IMR-90 (cell line): ENCODE data around the gene RIPK3. TPM values are rescaled to one million over a fixed set of nuclear protein-coding genes. Genes with fewer than 3 reads are reported as not detected.

Source experiments
- ATAC-seq: fragments of 200-7000 bp; cut with Tn5 transposase; 2 replicates; pipeline ENCODE4 v1.9.1; 2020; ENCODE audit warnings: low read depth, mild to moderate bottlenecking, moderate library complexity
- BruUV-seq: library from RNA; stranded (reverse); fragments of 400-500 nt; replicated peaks from 2 replicates; lab custom pipeline; 2021; lab: Mats Ljungman, UMichigan
- CTCF ChIA-PET: fragments of 300-600 bp; formaldehyde crosslinking; extraction: SDS; loops from one replicate; lab custom pipeline; 2021; ENCODE audit warnings: antibody characterized with exemption; lab: Yijun Ruan, JAX
- POLR2A ChIA-PET: fragments of 300-600 bp; sonication (Branson Sonifier 250); formaldehyde crosslinking; loops from one replicate; lab custom pipeline; 2022; ENCODE audit warnings: antibody characterized with exemption; ENCODE audit not compliant: unreplicated experiment; lab: Charles Lee
- DNase-seq: peaks from one replicate; pipeline ENCODE4 v3.0.0; 2013
- H2AFZ ChIP-seq: replicated peaks from 2 replicates; pipeline ENCODE3; 2013; ENCODE audit warnings: low read length, mild to moderate bottlenecking; ENCODE audit not compliant: poor library complexity
- H2AK5ac ChIP-seq: 2 replicates; pipeline ENCODE4 v1.6.1; 2013; ENCODE audit warnings: low read depth, low read length, inconsistent platforms
- H2AK9ac ChIP-seq: replicated peaks from 2 replicates; pipeline ENCODE3; 2013; ENCODE audit warnings: mild to moderate bottlenecking, low read depth, low read length, moderate library complexity; ENCODE audit not compliant: poor library complexity
- H2BK120ac ChIP-seq: 2 replicates; pipeline ENCODE4 v1.6.1; 2013; ENCODE audit warnings: low read depth, low read length, inconsistent platforms
- H2BK15ac ChIP-seq: 3 replicates; pipeline ENCODE4 v1.6.1; 2013; ENCODE audit warnings: low read depth, low read length, inconsistent platforms
- H2BK20ac ChIP-seq: 2 replicates; pipeline ENCODE4 v1.6.1; 2013; ENCODE audit warnings: low read depth, mild to moderate bottlenecking, inconsistent platforms, low read length, moderate library complexity
- H2BK5ac ChIP-seq: 2 replicates; pipeline ENCODE4 v1.6.1; 2013; ENCODE audit warnings: mild to moderate bottlenecking, low read depth, low read length, inconsistent platforms; ENCODE audit not compliant: poor library complexity, severe bottlenecking
- H3K14ac ChIP-seq: replicated peaks from 2 replicates; pipeline ENCODE4 v1.6.1; 2013; ENCODE audit warnings: low read depth, low read length, inconsistent platforms
- H3K18ac ChIP-seq: 2 replicates; pipeline ENCODE4 v1.6.1; 2013; ENCODE audit warnings: low read depth, low read length, control low read depth
- H3K23ac ChIP-seq: 2 replicates; pipeline ENCODE4 v1.6.1; 2013; ENCODE audit warnings: low read depth, low read length, inconsistent platforms
- H3K27ac ChIP-seq: 2 replicates; pipeline ENCODE4 v1.5.1; 2013; ENCODE audit warnings: mild to moderate bottlenecking, control low read depth, low read length; ENCODE audit not compliant: insufficient read depth
- H3K27me3 ChIP-seq: 2 replicates; pipeline ENCODE4 v1.6.1; 2013; ENCODE audit warnings: low read length; ENCODE audit not compliant: control insufficient read depth, insufficient read depth
- H3K36me3 ChIP-seq: 2 replicates; pipeline ENCODE4 v1.6.1; 2013; ENCODE audit warnings: low read length, mixed read lengths; ENCODE audit not compliant: control insufficient read depth, insufficient read depth
- H3K4ac ChIP-seq: 2 replicates; pipeline ENCODE4 v1.6.1; 2013; ENCODE audit warnings: low read depth, low read length, inconsistent platforms
- H3K4me1 ChIP-seq: 2 replicates; pipeline ENCODE4 v1.6.1; 2013; ENCODE audit warnings: low read length, mixed read lengths; ENCODE audit not compliant: control insufficient read depth, insufficient read depth
- H3K4me2 ChIP-seq: 2 replicates; pipeline ENCODE4 v1.6.1; 2013; ENCODE audit warnings: low read depth, mild to moderate bottlenecking, control low read depth, low read length, moderate library complexity
- H3K4me3 ChIP-seq: 2 replicates; pipeline ENCODE4 v1.5.1; 2013; ENCODE audit warnings: low read depth, mild to moderate bottlenecking, control low read depth, low read length, moderate library complexity; ENCODE audit not compliant: insufficient read depth
- H3K56ac ChIP-seq: 2 replicates; pipeline ENCODE4 v1.6.1; 2013; ENCODE audit warnings: low read length, inconsistent platforms; ENCODE audit not compliant: insufficient read depth; ENCODE audit errors: extremely low read depth
- H3K79me1 ChIP-seq, 2 experiments: 2 replicates each; pipeline ENCODE4 v1.6.1; 2013; ENCODE audit warnings: low read length in 2 of 2, inconsistent platforms in 1 of 2, low read depth in 1 of 2
- H3K9ac ChIP-seq: 2 replicates; pipeline ENCODE4 v1.6.1; 2013; ENCODE audit warnings: low read depth, low read length, control low read depth
- H3K9me1 ChIP-seq: 2 replicates; pipeline ENCODE4 v1.6.1; 2013; ENCODE audit warnings: low read length, inconsistent platforms; ENCODE audit not compliant: insufficient read depth
- H3K9me3 ChIP-seq: 2 replicates; pipeline ENCODE4 v1.6.1; 2013; ENCODE audit warnings: low read length; ENCODE audit not compliant: control insufficient read depth, insufficient read depth
- H4K20me1 ChIP-seq: 2 replicates; pipeline ENCODE4 v1.6.1; 2013; ENCODE audit warnings: low read length, inconsistent platforms; ENCODE audit not compliant: insufficient read depth
- H4K5ac ChIP-seq: 2 replicates; pipeline ENCODE4 v1.6.1; 2013; ENCODE audit warnings: mild to moderate bottlenecking, low read depth, low read length, control low read depth
- H4K8ac ChIP-seq, 2 experiments: 2 replicates each; pipeline ENCODE4 v1.6.1; 2013; ENCODE audit warnings: low read depth in 2 of 2, low read length in 2 of 2, control low read depth in 1 of 2, inconsistent platforms in 1 of 2
- H4K91ac ChIP-seq: 2 replicates; pipeline ENCODE4 v1.6.1; 2013; ENCODE audit warnings: low read depth, low read length, inconsistent platforms; ENCODE audit not compliant: insufficient read depth
- BHLHE40 ChIP-seq: fragments of 150-350 bp; IDR thresholded peaks from 2 replicates; pipeline ENCODE4 v1.6.1; 2016; ENCODE audit warnings: mild to moderate bottlenecking, low read depth, low read length
- CEBPB ChIP-seq: IDR thresholded peaks from 2 replicates; pipeline ENCODE4 v1.6.1; 2012; ENCODE audit warnings: low read depth, low read length, improper control_type of control experiment
- FOS ChIP-seq: fragments of 150-350 bp; IDR thresholded peaks from 2 replicates; pipeline ENCODE4 v1.6.1; 2016; ENCODE audit warnings: low read depth, low read length
- MAFK ChIP-seq: IDR thresholded peaks from 2 replicates; pipeline ENCODE4 v1.6.1; 2012; ENCODE audit warnings: low read depth, low read length, improper control_type of control experiment
- MAZ ChIP-seq: IDR thresholded peaks from 2 replicates; pipeline ENCODE4 v1.6.1; 2012; ENCODE audit warnings: low read depth, mild to moderate bottlenecking, low read length, improper control_type of control experiment, moderate library complexity, borderline replicate concordance
- MXI1 ChIP-seq: IDR thresholded peaks from 2 replicates; pipeline ENCODE4 v1.6.1; 2012; ENCODE audit warnings: low read depth, mild to moderate bottlenecking, low read length, moderate library complexity, borderline replicate concordance
- NFE2L2 ChIP-seq: fragments of 150-350 bp; IDR thresholded peaks from 2 replicates; pipeline ENCODE4 v1.6.1; 2016; ENCODE audit warnings: low read depth, mild to moderate bottlenecking, low read length
- POLR2A ChIP-seq: IDR thresholded peaks from 2 replicates; pipeline ENCODE4 v1.6.1; 2012; ENCODE audit warnings: mild to moderate bottlenecking, low read depth, low read length
- RAD21 ChIP-seq: IDR thresholded peaks from 2 replicates; pipeline ENCODE4 v1.6.1; 2012; ENCODE audit warnings: low read length, improper control_type of control experiment
- RCOR1 ChIP-seq: IDR thresholded peaks from 2 replicates; pipeline ENCODE4 v1.6.1; 2012; ENCODE audit warnings: mild to moderate bottlenecking, low read length, improper control_type of control experiment; ENCODE audit not compliant: insufficient replicate concordance
- RFX5 ChIP-seq: IDR thresholded peaks from 2 replicates; pipeline ENCODE4 v1.8.0; 2012; ENCODE audit warnings: low read depth, mild to moderate bottlenecking, low read length, moderate library complexity
- SMC3 ChIP-seq: fragments of 150-350 bp; IDR thresholded peaks from 2 replicates; pipeline ENCODE4 v1.6.1; 2016; ENCODE audit warnings: low read depth, mild to moderate bottlenecking, antibody characterized with exemption, low read length, moderate library complexity
- WGBS, 2 experiments: methylation state at CpG; one replicate each; pipeline versions ENCODE4 v1.1.5 to v1.1.7; 2013; ENCODE audit warnings: missing lambda C conversion rate in 2 of 2; ENCODE audit not compliant: insufficient read length in 1 of 2; ENCODE audit errors: extremely low coverage in 2 of 2; 5-methylcytosine and 5-hydroxymethylcytosine counted together
- dilution Hi-C: fragments of 300-500 bp; cut with HindIII; formaldehyde crosslinking; loops from one replicate; pipeline ENCODE4 v1.14.3; 2018; ENCODE audit warnings: low sequenced_read_pairs; ENCODE audit not compliant: unreplicated experiment
- in situ Hi-C: fragments of 300-500 bp; cut with MboI; formaldehyde crosslinking; loops from 3 replicates; pipeline ENCODE4 v1.14.3; 2019; ENCODE audit warnings: low sequenced_read_pairs, inconsistent platforms, mixed read lengths
- intact Hi-C: fragments of 100-400 bp; cut with micrococcal nuclease; formaldehyde crosslinking; loops from 2 replicates; pipeline ENCODE4 v1.10.0; 2022
- polyA plus RNA-seq, 3 experiments: library from polyadenylated mRNA; depleted of rRNA; stranded (reverse); fragments of >200 nt; gene quantifications; 2 replicates each; pipeline ENCODE4 v1.2.3, GENCODE V29; 2012; ENCODE audit warnings: low replicate concordance in 1 of 3
- total RNA-seq: library from RNA; depleted of rRNA; stranded (reverse); fragments of >200 nt; gene quantifications from 2 replicates; pipeline ENCODE4 v1.2.3, GENCODE V29; 2012
- TF ChIP-seq, protein P1 (sequence below): conservative IDR thresholded peaks from 2 replicates; pipeline ENCODE4 v1.5.1; 2012; ENCODE audit warnings: mild to moderate bottlenecking, low read depth, low read length, improper control_type of control experiment
- TF ChIP-seq, protein P2 (sequence below): fragments of 150-350 bp; IDR thresholded peaks from 2 replicates; pipeline ENCODE4 v1.6.1; 2016; ENCODE audit warnings: low read depth, mild to moderate bottlenecking, low read length, moderate library complexity, borderline replicate concordance

Gene RIPK3
- total and polyA plus RNA-seq, 2 of the 4 experiments (the other 2 are of a cell fraction), result 0.09 TPM; not detected in 1

DNA sequence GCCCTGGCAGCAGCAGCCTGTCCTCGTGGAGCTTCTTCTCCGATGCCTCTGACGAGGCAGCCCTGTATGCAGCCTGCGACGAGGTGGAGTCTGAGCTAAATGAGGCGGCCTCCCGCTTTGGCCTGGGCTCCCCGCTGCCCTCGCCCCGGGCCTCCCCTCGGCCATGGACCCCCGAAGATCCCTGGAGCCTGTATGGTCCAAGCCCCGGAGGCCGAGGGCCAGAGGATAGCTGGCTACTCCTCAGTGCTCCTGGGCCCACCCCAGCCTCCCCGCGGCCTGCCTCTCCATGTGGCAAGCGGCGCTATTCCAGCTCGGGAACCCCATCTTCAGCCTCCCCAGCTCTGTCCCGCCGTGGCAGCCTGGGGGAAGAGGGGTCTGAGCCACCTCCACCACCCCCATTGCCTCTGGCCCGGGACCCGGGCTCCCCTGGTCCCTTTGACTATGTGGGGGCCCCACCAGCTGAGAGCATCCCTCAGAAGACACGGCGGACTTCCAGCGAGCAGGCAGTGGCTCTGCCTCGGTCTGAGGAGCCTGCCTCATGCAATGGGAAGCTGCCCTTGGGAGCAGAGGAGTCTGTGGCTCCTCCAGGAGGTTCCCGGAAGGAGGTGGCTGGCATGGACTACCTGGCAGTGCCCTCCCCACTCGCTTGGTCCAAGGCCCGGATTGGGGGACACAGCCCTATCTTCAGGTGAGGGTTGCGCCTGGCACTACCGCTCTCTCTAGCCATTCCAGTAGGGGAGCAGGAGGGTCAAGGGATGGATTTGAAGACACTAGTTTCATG lies 30.3 kb upstream of the RIPK3 start:
- dilution Hi-C loops (no loop called here), intact Hi-C loops (no loop called here), in situ Hi-C loops (loop anchor here (10.0 kb wide), 1 partner anchor 65 kb away; no protein-coding TSS in a partner anchor)
- H4K91ac ChIP-seq, result no peak overlapping the region
- H3K18ac ChIP-seq, result no peak overlapping the region
- ATAC-seq, result no peak
- no peak for DNase-seq
- no peak overlapping the region for H2BK120ac ChIP-seq
- BruUV-seq, result no TSS peak
- H2AFZ ChIP-seq, result no peak overlapping the region
- H2AK9ac ChIP-seq, result no peak overlapping the region
- H3K9me3 ChIP-seq, result no peaks in the 10 kb centered on the region
- H3K4me3 ChIP-seq, result no peak overlapping the region
- H4K5ac ChIP-seq, result no peak overlapping the region
- peaks cover 6 to 28% of the 10 kb centered on the region in 2 experiments; a peak in 3 of 4 replicates for H3K79me1 ChIP-seq
- H3K23ac ChIP-seq, result no peak overlapping the region
- POLR2A ChIA-PET, result no interaction called here
- H3K56ac ChIP-seq, result no peak overlapping the region
- no peak overlapping the region for H3K14ac ChIP-seq
- H3K27me3 ChIP-seq, result no peaks in the 10 kb centered on the region
- peaks cover 4% of the 10 kb centered on the region for H4K20me1 ChIP-seq
- H2BK20ac ChIP-seq, result no peak overlapping the region
- 95% methylated on average over 8 of the region's 32 CpGs; no CpG with 5 or more reads in 1 of the 2 experiments for WGBS, 2 experiments
- H3K4me1 ChIP-seq, result peaks cover 10% of the 10 kb centered on the region
- CTCF ChIA-PET, result interaction anchor here (1.1 to 1.3 kb wide), 2 partner anchors 48 to 67 kb away, joined by 3 to 4 read pairs; no protein-coding TSS in a partner anchor
- peaks cover 9% of the 10 kb centered on the region for H3K9me1 ChIP-seq
- no peak overlapping the region for H2AK5ac ChIP-seq
- peaks cover 43% of the 10 kb centered on the region for H3K36me3 ChIP-seq
- no peak overlapping the region for H2BK5ac ChIP-seq
- no peak overlapping the region for H3K9ac ChIP-seq
- no peak overlapping the region; the same call in 1 of the 2 replicates for H3K4me2 ChIP-seq
- TF ChIP-seq CEBPB, result no peak
- no peak for TF ChIP-seq RAD21
- TF ChIP-seq, protein P1, sequence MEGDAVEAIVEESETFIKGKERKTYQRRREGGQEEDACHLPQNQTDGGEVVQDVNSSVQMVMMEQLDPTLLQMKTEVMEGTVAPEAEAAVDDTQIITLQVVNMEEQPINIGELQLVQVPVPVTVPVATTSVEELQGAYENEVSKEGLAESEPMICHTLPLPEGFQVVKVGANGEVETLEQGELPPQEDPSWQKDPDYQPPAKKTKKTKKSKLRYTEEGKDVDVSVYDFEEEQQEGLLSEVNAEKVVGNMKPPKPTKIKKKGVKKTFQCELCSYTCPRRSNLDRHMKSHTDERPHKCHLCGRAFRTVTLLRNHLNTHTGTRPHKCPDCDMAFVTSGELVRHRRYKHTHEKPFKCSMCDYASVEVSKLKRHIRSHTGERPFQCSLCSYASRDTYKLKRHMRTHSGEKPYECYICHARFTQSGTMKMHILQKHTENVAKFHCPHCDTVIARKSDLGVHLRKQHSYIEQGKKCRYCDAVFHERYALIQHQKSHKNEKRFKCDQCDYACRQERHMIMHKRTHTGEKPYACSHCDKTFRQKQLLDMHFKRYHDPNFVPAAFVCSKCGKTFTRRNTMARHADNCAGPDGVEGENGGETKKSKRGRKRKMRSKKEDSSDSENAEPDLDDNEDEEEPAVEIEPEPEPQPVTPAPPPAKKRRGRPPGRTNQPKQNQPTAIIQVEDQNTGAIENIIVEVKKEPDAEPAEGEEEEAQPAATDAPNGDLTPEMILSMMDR, result no peak
- TF ChIP-seq POLR2A, result no peak
- TF ChIP-seq RFX5, result no peak
- TF ChIP-seq NFE2L2, result no peak
- TF ChIP-seq, protein P2, sequence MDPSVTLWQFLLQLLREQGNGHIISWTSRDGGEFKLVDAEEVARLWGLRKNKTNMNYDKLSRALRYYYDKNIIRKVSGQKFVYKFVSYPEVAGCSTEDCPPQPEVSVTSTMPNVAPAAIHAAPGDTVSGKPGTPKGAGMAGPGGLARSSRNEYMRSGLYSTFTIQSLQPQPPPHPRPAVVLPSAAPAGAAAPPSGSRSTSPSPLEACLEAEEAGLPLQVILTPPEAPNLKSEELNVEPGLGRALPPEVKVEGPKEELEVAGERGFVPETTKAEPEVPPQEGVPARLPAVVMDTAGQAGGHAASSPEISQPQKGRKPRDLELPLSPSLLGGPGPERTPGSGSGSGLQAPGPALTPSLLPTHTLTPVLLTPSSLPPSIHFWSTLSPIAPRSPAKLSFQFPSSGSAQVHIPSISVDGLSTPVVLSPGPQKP, result no peak
- no peak for TF ChIP-seq BHLHE40
- no peak for TF ChIP-seq RCOR1
- TF ChIP-seq FOS, result no peak
- no peak for TF ChIP-seq SMC3
- no peak for TF ChIP-seq MAZ
- TF ChIP-seq MXI1, result no peak
- no peak for TF ChIP-seq MAFK
- no peak overlapping the region for H2BK15ac ChIP-seq
- no peak overlapping the region for H3K27ac ChIP-seq
- H3K4ac ChIP-seq, result no peak overlapping the region
- H4K8ac ChIP-seq, result no peak overlapping the region
